ACC112 (cell line): ENCODE results near the gene IQCE.

ENCODE experiments used
- H2AFZ ChIP-seq: fragments of 200-600 bp; sonication (generic); one replicate; pipeline ENCODE4 v1.6.0; 2017; ENCODE audit warnings: antibody characterized with exemption, low read length; ENCODE audit not compliant: unreplicated experiment
- H3K27ac ChIP-seq: fragments of 200-600 bp; sonication (generic); 2 replicates; pipeline ENCODE4 v1.5.1; 2014; ENCODE audit warnings: low read depth, mild to moderate bottlenecking, antibody characterized with exemption, low read length, moderate library complexity
- H3K27me3 ChIP-seq: fragments of 200-600 bp; sonication (generic); 2 replicates; pipeline ENCODE4 v1.6.1; 2014; ENCODE audit warnings: mild to moderate bottlenecking, antibody characterized with exemption, low read length, moderate library complexity, mixed read lengths; ENCODE audit not compliant: insufficient read depth
- H3K36me3 ChIP-seq: fragments of 200-600 bp; sonication (generic); 2 replicates; pipeline ENCODE4 v1.6.1; 2016; ENCODE audit warnings: mild to moderate bottlenecking, antibody characterized with exemption, low read length, moderate library complexity, mixed read lengths; ENCODE audit not compliant: insufficient read depth
- H3K4me1 ChIP-seq: fragments of 200-600 bp; sonication (generic); one replicate; pipeline ENCODE4 v1.6.1; 2016; ENCODE audit warnings: low read length, mixed read lengths; ENCODE audit not compliant: insufficient read depth, unreplicated experiment, control insufficient read depth
- H3K4me3 ChIP-seq: fragments of 200-600 bp; sonication (generic); 2 replicates; pipeline ENCODE4 v1.5.1; 2014; ENCODE audit warnings: mild to moderate bottlenecking, low read depth, low read length
- H3K79me2 ChIP-seq: fragments of 200-600 bp; sonication (generic); one replicate; pipeline ENCODE4 v1.6.0; 2016; ENCODE audit warnings: low read length; ENCODE audit not compliant: control insufficient read depth, unreplicated experiment, insufficient read depth

Gene IQCE

GRCh38 chr7:2640846-2641316 is 82.1 kb downstream of the IQCE start:
- no peak overlapping the region for H2AFZ ChIP-seq
- no peaks in the 10 kb centered on the region for H3K36me3 ChIP-seq
- no peak overlapping the region for H3K4me3 ChIP-seq
- peaks cover 18% of the 10 kb centered on the region for H3K4me1 ChIP-seq
- H3K79me2 ChIP-seq: peaks cover 7% of the 10 kb centered on the region
- no peaks in the 10 kb centered on the region for H3K27me3 ChIP-seq
- no peak overlapping the region for H3K27ac ChIP-seq

DNA sequence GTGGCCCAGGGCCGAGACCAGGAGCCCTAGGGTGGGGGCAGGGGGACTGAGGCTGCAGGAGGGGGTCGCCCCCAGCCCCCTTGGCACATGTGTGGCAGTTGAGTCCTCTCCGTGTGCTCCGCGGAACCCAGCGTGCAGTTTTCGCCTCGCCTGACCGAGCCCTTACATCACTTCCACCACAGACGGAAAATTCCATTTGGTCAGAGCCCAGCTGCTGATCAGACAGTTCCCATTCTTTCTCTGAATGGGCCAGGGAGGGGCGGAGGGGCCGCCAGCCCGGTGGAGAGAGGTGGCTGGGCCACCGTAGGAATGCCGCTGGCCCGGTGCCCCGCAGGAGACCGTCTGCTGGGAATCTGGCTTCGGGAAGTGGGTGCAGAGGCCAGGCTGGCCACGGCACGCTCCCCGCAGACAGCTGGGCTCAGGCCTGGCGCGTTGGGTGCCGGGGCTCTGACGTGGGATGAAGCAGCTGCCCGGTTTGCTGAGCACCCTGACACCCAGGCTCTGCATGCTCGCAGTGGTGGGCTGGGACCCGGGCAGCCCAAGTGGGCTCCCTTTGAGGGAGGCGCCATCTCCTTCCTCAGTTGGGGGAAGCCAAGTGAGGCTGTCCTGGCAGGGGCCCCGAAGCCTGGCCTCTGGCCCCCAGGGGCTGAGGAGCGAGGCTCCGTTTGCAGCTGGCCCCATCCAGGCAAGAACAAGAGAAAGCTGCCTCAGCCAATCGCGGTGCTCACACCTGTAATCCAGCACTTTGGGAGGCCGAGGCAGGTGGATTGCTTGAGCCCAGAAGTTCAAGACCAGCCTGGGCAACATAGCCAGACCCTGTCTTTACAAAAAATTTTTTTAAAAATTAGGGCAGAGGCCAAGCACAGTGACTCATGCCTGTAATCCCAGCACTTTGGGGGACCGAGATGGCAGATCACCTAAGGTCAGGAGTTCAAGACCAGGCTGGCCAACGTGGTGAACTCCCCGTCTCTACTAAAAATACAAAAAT is 82.9 kb downstream of the IQCE start:
- Histone ChIP-seq H3K27ac (no peak overlapping the region; the same call in 1 of the 2 replicates), H3K79me2 (peaks cover 3% of the 10 kb centered on the region), H3K27me3 (no peaks in the 10 kb centered on the region), H3K36me3 (no peaks in the 10 kb centered on the region), H3K4me3 (no peak overlapping the region), H2AFZ (no peak overlapping the region), H3K4me1 (peaks cover 18% of the 10 kb centered on the region)

- H3K4me1 ChIP-seq: peaks cover 11% of the 10 kb centered on the region
- H2AFZ ChIP-seq: no peak overlapping the region
- no peaks in the 10 kb centered on the region for H3K27me3 ChIP-seq
- no peaks in the 10 kb centered on the region for H3K36me3 ChIP-seq
- H3K4me3 ChIP-seq: no peak overlapping the region
- no peak overlapping the region for H3K27ac ChIP-seq
- H3K79me2 ChIP-seq: no peaks in the 10 kb centered on the region
Observed at GRCh38 chr7:2643386-2644219, 84.8 kb downstream of the IQCE start.

GRCh38 chr7:2644220-2644561 is 85.4 kb downstream of the IQCE start:
- H3K36me3 ChIP-seq: no peaks in the 10 kb centered on the region
- no peaks in the 10 kb centered on the region for H3K79me2 ChIP-seq
- H3K4me3 ChIP-seq: no peak overlapping the region
- H3K27ac ChIP-seq: no peak overlapping the region
- no peak overlapping the region for H2AFZ ChIP-seq
- peaks cover 9% of the 10 kb centered on the region for H3K4me1 ChIP-seq
- no peaks in the 10 kb centered on the region for H3K27me3 ChIP-seq

DNA sequence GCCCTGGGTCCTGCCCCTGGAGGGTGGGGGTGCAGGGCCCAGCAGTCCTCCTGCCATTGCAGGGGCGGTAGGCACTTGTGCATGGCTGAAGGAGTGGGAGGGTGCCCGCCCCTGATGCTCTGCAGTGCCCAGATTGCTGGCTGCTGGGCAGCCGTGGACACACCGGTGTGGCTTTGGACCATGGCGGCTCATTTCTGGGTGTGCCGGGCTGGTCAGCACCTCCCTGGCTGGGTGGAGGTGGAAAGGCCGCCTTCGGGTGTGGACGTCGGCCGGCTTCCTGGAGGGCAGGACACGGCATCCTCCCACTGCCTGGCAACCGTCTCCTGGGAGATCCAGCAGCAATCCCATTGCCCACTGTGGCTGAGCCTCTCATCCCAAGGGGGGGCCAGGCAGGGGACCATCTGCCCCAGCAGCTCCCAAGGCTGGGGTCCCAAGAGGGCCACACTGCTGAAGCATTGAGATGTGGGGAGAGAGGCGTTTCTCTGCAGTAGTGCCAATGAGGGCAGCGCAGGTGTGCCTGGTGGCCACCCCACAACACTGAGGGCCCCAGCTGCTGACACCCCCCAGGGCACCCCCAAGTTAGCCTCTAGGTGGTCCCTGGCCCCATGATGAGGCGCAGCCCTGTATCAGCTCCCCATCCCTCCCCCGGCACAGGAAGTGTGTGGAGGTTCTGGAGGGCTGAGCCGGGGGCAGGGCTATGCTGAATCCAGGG is 85.9 kb downstream of the IQCE start:
- Histone ChIP-seq H3K27me3 (no peaks in the 10 kb centered on the region), H3K27ac (no peak overlapping the region), H3K4me3 (no peak overlapping the region), H3K4me1 (peaks cover 9% of the 10 kb centered on the region), H2AFZ (no peak overlapping the region), H3K79me2 (no peaks in the 10 kb centered on the region), H3K36me3 (no peaks in the 10 kb centered on the region)

DNA sequence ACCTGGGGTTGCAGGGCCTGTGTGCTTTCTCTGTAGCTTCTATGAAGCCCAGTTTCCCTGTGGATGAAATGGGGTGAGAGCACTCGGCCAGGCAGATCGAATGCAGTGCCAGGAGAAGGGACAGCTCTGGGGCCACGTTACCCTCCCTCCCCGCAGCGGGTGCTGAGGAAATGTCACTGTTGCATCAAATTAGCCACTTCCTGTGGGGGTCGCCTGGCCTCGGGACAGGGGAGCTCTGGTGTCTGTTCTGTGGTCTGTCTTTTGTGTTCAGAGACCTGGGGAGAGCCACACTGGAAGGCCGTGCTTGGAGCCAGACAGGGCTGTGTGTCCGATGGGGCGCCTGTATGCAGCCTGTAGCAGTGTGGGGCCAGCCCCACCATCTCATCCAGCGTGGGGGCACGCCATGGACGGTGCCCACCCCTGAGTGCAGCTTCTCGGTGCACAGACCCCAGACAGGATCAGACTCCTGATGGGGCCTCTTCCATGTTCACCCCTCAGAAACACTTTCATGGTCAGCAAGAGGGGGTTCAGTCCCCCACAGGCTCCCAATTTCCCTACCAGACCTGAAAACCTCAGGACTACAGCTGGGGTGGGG is 86.6 kb downstream of the IQCE start:
- peaks cover 9% of the 10 kb centered on the region for H3K4me1 ChIP-seq
- no peaks in the 10 kb centered on the region for H3K79me2 ChIP-seq
- H2AFZ ChIP-seq: no peak overlapping the region
- no peaks in the 10 kb centered on the region for H3K27me3 ChIP-seq
- H3K4me3 ChIP-seq: no peak overlapping the region
- H3K27ac ChIP-seq: no peak overlapping the region
- no peaks in the 10 kb centered on the region for H3K36me3 ChIP-seq

GRCh38 chr7:2646336-2646679 is 87.5 kb downstream of the IQCE start:
- no peak overlapping the region for H2AFZ ChIP-seq
- no peak overlapping the region for H3K27ac ChIP-seq

GRCh38 chr7:2646680-2647571 is 88.1 kb downstream of the IQCE start:
- Histone ChIP-seq H3K4me3 (no peak overlapping the region), H3K27ac (no peak overlapping the region), H3K4me1 (peaks cover 9% of the 10 kb centered on the region), H3K79me2 (no peaks in the 10 kb centered on the region), H3K36me3 (peaks cover 2% of the 10 kb centered on the region; the same call in 1 of the 2 replicates), H2AFZ (no peak overlapping the region), H3K27me3 (no peaks in the 10 kb centered on the region)

More at GRCh38 chr7:2646336-2646679, 87.5 kb downstream of the IQCE start:
- Histone ChIP-seq H3K27me3 (no peaks in the 10 kb centered on the region), H3K4me1 (peaks cover 9% of the 10 kb centered on the region), H3K36me3 (no peaks in the 10 kb centered on the region), H3K4me3 (no peak overlapping the region), H3K79me2 (no peaks in the 10 kb centered on the region)

- H2AFZ ChIP-seq: no peak overlapping the region
- H3K27ac ChIP-seq: no peak overlapping the region
- H3K27me3 ChIP-seq: no peaks in the 10 kb centered on the region
- H3K79me2 ChIP-seq: no peaks in the 10 kb centered on the region
- H3K36me3 ChIP-seq: peaks cover 4% of the 10 kb centered on the region; the same call in 1 of the 2 replicates
- peaks cover 9% of the 10 kb centered on the region for H3K4me1 ChIP-seq
- H3K4me3 ChIP-seq: no peak overlapping the region
Observed at GRCh38 chr7:2647594-2648172, 88.9 kb downstream of the IQCE start.
